Fibroblast of villous mesenchyme (primary cell): ENCODE data around the gene CCDC158. TPM values are rescaled to one million over a fixed set of nuclear protein-coding genes. Genes with fewer than 3 reads are reported as not detected.

Source experiments
- DNase-seq: peaks from one replicate; pipeline ENCODE4 v3.0.0-alpha.2; 2010; ENCODE audit warnings: low read depth
- H3K4me3 ChIP-seq: 2 replicates; pipeline ENCODE4 v1.5.1; 2011; ENCODE audit warnings: low read depth, mild to moderate bottlenecking, low read length
- total RNA-seq: library from RNA; depleted of rRNA; stranded (reverse); fragments of >200 nt; gene quantifications from 2 replicates; pipeline ENCODE4 v1.2.3, GENCODE V29; 2012
- TF ChIP-seq, protein P1 (sequence below): IDR thresholded peaks from 2 replicates; pipeline ENCODE4 v1.5.1; 2012; ENCODE audit warnings: low read depth, mild to moderate bottlenecking, low read length; ENCODE audit not compliant: insufficient read depth

CCDC158 gene
- total RNA-seq, 1 donor = 0.43 TPM

DNA sequence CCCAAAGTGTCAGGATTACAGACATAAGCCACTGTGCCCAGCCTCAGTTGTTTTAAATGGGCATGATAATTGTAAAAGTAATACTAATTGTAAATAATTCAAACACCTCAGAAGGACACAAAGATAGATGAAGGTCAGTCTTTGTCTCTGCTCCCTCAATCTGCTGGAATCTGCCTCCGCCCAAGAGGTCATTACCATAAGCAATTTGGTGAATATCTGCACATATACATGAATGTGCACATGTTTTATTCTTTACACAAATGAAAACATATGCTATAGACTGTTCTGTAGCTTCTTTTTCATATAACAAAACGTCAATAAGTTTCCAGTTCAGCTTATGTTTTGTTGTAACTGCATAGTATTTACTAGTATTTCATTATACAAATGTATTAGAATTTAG lies 107.4 kb downstream of the CCDC158 start:
- TF ChIP-seq, protein P1, sequence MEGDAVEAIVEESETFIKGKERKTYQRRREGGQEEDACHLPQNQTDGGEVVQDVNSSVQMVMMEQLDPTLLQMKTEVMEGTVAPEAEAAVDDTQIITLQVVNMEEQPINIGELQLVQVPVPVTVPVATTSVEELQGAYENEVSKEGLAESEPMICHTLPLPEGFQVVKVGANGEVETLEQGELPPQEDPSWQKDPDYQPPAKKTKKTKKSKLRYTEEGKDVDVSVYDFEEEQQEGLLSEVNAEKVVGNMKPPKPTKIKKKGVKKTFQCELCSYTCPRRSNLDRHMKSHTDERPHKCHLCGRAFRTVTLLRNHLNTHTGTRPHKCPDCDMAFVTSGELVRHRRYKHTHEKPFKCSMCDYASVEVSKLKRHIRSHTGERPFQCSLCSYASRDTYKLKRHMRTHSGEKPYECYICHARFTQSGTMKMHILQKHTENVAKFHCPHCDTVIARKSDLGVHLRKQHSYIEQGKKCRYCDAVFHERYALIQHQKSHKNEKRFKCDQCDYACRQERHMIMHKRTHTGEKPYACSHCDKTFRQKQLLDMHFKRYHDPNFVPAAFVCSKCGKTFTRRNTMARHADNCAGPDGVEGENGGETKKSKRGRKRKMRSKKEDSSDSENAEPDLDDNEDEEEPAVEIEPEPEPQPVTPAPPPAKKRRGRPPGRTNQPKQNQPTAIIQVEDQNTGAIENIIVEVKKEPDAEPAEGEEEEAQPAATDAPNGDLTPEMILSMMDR = no peak
- DNase-seq = no peak
- no peak overlapping the region for H3K4me3 ChIP-seq

DNA sequence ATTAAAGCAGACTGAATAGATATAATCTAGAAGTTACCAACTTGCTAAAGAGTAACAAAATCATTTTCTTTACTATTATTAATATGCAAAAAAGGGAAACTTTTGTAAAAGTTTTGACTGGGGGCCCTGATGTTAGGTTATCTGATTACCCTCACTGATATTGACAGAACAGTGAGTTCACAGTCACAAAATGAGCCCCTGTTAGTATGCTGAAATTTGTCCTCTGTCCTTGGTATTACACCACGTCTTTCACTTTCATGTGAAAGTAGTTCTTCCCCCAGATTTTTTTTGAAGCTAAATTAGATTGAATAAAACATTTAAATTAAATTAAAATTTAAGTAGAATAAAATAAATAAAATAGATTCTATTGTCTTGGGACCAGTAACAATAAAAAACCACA lies 108.5 kb downstream of the CCDC158 start:
- H3K4me3 ChIP-seq = no peak overlapping the region
- DNase-seq = no peak
- TF ChIP-seq, protein P1 = no peak

DNA sequence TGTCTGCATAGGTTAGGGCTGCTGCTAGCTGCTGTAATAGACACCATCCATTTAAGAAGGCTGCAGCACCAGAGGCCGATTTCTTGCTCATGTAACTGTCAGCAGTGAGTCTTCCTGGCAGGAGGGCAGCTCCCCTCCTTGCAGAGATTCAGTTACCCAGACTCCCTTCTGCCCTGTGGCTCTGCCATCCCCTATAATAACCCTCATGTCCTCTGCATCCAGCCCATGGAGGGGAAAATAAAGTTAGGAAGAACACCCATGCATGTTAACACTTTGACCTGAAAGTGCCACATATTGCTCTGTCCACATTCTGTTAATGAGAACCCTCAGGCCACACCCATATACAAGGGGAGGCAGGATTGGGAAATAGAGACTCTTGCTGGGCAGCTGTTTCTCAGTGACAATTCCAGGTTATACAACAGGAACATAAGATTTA lies 109.0 kb downstream of the CCDC158 start:
- DNase-seq = no peak
- TF ChIP-seq, protein P1 = no peak
- H3K4me3 ChIP-seq = no peak overlapping the region

DNA sequence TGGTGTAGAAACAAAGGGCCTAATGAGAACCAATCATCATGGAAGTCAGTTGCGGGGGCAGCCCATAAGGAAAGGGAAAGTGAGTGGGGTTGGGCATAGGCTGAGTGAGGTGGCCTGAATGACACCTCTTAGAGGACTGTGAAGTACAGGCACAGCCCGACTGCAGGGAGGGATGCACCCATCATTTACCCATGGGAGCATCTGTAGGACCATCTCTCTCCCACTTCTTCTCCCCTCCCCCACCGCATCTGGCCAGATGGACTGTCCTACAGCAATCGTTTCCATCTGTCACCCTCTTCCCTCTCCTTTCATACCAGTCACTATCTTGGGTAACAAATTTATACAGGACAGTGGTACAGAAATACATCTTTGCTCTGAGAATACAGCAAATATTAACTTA lies 110.3 kb downstream of the CCDC158 start:
- TF ChIP-seq, protein P1 = no peak
- no peak overlapping the region for H3K4me3 ChIP-seq
- no peak for DNase-seq

DNA sequence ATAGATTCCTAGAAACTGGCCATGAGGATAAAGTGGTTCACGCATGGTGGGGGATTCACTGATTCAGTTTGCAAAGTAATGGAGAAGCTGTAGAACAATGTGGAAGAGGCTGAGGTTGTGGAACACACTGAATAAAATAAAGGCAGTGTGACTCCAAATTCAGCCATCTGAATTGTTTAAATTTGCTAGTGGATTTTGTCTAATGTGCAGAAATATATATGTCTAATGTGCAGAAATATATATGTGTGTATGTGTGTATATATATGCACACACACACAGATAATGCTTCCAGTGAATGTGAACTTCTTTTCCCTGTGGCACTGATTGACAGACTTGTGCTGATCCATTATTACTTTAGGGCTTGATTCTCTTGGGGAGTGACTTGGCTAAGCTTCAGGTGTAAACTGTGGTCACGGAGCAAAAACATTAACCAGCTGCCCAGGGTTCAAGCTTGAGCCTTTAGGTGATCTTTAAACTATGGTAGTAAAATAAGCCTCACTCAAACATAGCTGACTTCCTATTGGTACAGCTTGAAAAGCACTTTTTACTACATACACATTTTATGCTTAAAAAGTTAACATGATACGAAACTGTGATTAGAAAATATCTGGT lies 110.9 kb downstream of the CCDC158 start:
- no peak overlapping the region for H3K4me3 ChIP-seq
- TF ChIP-seq, protein P1 = no peak
- DNase-seq = no peak

DNA sequence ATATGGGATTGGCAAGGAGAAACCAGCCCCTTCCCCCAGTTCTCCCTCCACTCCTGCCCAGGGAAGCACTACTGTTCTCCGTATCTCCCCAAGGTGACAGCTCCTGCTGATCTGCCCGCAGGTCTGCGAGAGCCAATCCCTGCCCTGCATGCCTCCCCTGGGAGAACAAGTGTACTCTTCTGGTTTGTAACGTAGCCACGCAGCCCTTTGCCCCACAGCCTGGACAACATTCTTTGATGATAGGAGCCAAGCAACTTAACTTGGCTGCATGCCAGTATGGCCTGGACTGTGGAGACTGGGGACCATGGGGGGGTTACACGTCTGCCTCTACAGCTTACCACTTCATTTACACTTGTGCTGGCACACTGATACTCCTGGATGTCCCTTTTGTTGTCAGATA lies 112.4 kb downstream of the CCDC158 start:
- H3K4me3 ChIP-seq = no peak overlapping the region
- TF ChIP-seq, protein P1 = no peak
- no peak for DNase-seq

DNA sequence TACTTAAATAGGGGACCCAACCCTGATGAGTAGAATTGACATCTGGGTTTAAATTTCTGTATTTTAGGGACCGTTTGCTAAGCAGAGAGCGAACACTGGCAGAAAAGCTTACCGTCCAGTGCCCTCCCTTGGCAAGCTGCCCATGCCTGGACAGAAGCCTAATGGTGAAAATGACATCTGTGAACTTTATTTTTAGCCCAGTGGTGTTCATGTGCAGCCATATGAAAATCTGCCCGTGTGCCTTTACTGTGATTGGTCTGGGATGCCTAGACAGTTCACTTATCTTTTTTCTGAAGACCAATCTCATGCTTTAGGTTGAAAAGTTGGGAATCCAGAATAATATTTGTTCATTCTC lies 113.3 kb downstream of the CCDC158 start:
- no peak for DNase-seq
- H3K4me3 ChIP-seq = peak overlapping the region; percentile 66
- TF ChIP-seq, protein P1 = no peak
